VCaP (cell line): ENCODE results near the gene LMF1.
"Not testable (repeated sequence)": the region's sequence is repeated elsewhere in the genome, so short reads cannot be mapped to it uniquely, and the experiment has no call there.

Experiments
- H3K27ac ChIP-seq: fragments of 450-650 bp; 2 replicates; pipeline ENCODE4 v1.5.1; 2017
- TF ChIP-seq, protein P1 (sequence below): fragments of 450-650 bp; conservative IDR thresholded peaks from 2 replicates; pipeline ENCODE4 v1.5.1; 2017; ENCODE audit warnings: mild to moderate bottlenecking, moderate library complexity

LMF1 gene

DNA sequence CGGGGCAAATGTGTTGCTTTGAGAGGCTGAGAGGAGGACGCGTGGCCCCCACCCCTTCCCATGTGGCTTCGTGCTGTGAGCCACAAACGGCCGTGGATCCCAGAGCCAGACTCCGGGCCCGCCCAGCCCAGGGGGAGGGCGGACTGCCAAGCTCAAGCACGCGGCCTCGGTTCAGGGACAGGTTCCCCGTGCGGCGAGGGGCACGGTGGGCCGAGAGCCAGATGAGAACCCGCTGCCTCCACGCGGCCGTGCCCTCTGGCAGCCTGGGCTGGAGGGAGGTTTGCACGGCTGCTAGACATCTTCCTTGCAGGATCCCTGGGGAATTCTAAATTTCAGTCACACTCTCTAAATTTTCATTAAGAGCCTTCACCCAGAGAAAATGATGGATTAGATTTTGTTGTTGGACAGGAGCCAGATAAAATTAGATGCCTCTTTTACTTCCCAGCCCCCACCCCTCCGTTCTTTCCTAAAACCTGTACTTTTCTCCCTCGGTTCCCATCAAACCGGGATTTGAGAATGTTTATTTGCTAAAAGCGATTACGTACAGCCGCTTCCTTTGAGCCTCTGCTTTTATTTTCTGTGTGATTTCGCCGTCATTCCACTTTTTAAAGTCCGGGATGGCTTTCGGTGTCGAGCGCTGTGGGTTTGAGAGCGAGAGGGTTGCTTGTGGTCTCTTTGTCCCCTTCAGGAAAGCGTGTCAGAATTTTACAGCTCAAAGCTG is 145.3 kb downstream of the LMF1 start:
- no peak overlapping the region for H3K27ac ChIP-seq
- TF ChIP-seq, protein P1, sequence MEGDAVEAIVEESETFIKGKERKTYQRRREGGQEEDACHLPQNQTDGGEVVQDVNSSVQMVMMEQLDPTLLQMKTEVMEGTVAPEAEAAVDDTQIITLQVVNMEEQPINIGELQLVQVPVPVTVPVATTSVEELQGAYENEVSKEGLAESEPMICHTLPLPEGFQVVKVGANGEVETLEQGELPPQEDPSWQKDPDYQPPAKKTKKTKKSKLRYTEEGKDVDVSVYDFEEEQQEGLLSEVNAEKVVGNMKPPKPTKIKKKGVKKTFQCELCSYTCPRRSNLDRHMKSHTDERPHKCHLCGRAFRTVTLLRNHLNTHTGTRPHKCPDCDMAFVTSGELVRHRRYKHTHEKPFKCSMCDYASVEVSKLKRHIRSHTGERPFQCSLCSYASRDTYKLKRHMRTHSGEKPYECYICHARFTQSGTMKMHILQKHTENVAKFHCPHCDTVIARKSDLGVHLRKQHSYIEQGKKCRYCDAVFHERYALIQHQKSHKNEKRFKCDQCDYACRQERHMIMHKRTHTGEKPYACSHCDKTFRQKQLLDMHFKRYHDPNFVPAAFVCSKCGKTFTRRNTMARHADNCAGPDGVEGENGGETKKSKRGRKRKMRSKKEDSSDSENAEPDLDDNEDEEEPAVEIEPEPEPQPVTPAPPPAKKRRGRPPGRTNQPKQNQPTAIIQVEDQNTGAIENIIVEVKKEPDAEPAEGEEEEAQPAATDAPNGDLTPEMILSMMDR = no peak

DNA sequence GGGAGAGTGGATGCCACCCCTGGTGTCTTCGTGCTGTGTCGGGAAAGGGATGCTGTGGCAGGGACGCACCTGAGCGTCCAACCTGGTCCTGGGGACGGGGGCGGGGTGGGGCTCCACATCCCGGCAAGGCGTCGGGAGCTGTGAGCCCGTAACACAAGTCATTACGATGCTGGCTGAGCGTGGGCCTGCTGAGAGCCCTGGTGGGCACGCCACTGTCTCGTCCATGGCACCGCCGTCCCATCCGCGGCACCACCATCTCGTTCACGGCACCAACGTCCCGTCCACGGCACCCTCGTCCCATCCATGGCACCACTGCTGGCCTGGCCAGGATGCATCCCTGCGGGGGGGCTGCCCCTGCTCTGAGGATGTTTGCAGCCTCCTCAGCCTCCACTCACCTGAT is 146.2 kb downstream of the LMF1 start:
- TF ChIP-seq, protein P1 = no peak
- no peak overlapping the region for H3K27ac ChIP-seq

DNA sequence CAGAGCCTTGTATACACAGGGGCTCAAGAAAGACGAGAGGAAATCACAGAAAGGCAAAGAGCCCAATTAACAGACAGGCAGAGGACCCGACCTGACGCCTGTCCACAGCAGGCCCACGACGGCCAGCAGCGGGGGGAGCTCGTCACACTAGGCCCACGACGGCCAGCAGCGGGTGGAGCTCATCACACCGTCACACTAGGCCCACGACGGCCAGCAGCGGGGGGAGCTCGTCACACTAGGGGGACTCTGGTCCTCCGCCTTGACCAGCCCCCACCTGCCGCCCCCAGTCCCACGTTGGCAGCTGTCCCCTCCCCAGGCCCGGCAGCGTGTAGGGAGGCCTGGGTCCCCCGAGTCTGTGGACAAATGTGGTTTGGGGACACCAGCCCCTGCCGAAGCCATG is 146.6 kb downstream of the LMF1 start:
- TF ChIP-seq, protein P1 = no peak
- H3K27ac ChIP-seq = no peak overlapping the region

DNA sequence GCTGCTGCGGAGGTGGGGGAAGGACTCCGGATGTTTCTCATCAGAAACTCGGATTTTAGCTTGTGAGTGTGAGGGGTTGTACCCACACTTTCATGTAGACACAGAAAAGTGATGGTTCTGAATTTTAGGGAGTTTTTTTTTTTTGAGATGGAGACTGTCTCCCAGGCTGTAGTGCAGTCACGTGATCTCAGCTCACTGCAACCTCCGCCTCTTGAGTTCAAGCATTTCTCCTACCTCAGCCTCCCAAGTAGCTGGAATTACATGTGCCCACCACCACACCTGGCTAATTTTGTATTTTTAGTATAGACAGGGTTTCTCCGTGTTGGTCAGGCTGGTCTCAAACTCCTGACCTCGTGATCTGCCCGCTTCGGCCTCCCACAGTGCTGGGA is 147.9 kb downstream of the LMF1 start:
- TF ChIP-seq, protein P1 = no peak
- H3K27ac ChIP-seq = no peak overlapping the region

DNA sequence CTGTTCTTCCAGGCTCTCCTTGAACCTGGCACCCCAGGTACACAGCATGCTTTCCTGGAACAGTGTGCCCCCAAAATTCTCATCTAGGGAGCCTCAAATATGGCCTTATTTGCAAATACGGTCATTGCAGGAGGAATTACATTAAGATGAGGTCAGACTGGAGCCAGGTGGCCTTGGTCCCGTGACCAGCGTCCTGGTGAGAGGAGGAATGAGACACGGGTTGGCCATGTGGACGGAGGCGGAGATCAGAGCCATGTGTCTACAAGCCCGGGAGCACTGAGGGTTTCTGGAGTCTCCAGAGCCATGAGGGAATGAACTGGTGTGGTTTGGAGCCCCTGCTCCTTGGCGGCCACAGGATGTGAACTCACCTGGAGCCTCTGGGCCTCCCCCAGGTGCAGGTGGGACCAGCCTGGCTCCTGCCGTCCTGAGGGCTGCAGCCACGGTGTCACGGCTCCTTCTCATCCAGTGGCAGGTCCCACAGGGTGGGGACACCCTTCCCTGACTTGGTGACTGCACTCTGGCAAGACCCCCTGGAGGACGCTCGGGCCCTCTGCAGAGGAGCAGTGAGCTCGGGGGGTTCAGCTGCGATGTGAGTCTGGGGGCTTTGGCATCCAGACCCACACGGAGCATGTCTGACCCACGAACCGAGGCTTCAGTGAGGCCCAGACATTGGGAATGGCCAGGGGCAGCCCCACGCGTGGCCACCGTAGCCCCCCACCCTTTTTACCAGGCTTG is 148.4 kb downstream of the LMF1 start:
- TF ChIP-seq, protein P1 = no peak
- H3K27ac ChIP-seq = no peak overlapping the region

DNA sequence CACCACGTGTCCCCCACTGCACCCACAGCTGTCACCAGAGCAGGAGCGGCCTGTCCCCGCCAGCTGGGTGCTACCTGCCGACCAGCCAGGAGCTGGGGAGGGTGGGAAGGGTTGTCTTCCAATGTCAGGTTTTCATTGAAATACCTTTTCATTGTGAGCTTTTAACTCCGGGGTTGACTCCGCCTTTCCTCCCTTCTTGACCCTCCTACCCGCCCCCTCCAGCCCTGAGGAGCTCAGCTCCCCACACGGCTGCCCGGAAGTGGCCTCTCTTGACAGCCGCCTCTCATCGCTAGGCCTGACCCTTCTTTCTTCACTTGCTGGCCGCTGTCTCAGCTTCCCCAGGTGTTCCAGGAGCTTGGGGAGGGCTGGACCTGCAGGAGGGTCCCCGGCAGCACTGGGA is 149.0 kb downstream of the LMF1 start:
- TF ChIP-seq, protein P1 = no peak

DNA sequence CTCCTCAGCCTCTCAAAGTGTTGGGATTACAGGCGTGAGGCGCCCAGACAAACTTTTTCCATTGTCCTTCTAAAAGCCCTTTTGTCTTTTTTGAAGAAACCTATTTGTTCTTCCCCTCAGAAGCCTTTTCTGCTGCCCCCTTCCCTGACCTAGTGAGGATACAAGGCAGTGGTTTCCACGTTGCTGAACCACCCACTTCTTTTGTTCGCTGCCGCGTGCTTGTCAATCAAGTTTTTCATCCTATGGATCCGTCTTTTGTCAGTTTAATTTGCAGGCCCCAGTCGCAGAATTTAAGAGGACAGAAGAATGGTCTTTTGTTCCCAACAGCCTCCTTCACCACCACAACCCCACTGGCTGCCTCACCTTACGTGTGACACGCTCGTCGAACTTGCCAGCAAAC is 150.0 kb downstream of the LMF1 start:
- H3K27ac ChIP-seq = no peak overlapping the region
- TF ChIP-seq, protein P1 = no peak

More for the DNA sequence above, 149.0 kb downstream of the LMF1 start:
- H3K27ac ChIP-seq = no peak overlapping the region

DNA sequence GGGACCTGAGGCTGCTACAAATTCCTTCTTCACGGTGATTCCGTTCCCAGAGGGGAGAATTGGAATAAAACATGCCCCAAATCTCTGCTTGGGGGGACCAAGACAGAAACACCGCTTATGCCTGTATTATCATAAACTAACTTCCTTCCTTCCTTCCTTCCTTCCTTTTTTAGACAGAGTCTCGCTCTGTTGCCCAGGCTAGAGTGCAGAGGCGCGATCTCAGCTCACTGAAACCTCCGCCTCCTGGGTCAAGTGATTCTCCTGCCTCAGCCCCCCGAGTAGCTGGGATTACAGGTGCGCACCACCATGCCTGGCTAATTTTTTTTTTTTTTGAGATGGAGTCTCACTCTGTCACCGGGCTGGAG is 150.8 kb downstream of the LMF1 start:
- H3K27ac ChIP-seq = not testable (repeated sequence)
